NCI-H1105 (cell line): Measurements from ENCODE around the gene C22orf31.

Source experiments
- DNase-seq: peaks from one replicate; lab custom pipeline; 2025; lab: John Stamatoyannopoulos, UW

C22orf31 gene

GRCh38 chr22:29029202-29030000 is 32.2 kb downstream of the C22orf31 start:
- no peak for DNase-seq

- no peak for DNase-seq
These were observed 33.2 kb downstream of the C22orf31 start for GRCh38 chr22:29028468-29028867.

GRCh38 chr22:29026579-29026978 is 35.1 kb downstream of the C22orf31 start:
- DNase-seq, result no peak

GRCh38 chr22:29023172-29023796 is 38.3 kb downstream of the C22orf31 start:
- DNase-seq, result no peak

- no peak for DNase-seq
These were observed 39.4 kb downstream of the C22orf31 start for GRCh38 chr22:29022101-29022817.

GRCh38 chr22:29018293-29019189 is 43.1 kb downstream of the C22orf31 start:
- DNase-seq, result no peak

- DNase-seq, result no peak
These were observed 45.3 kb downstream of the C22orf31 start for GRCh38 chr22:29016067-29016938.

GRCh38 chr22:29014773-29015172 is 46.9 kb downstream of the C22orf31 start:
- DNase-seq, result no peak

- no peak for DNase-seq
These were observed 47.3 kb downstream of the C22orf31 start for GRCh38 chr22:29014293-29014692.

GRCh38 chr22:29012952-29013351 is 48.7 kb downstream of the C22orf31 start:
- no peak for DNase-seq

GRCh38 chr22:29012101-29012433 is 49.6 kb downstream of the C22orf31 start:
- DNase-seq, result no peak

GRCh38 chr22:29011240-29012100 is 50.2 kb downstream of the C22orf31 start:
- peak; percentile 5 for DNase-seq

- no peak for DNase-seq
These were observed 52.5 kb downstream of the C22orf31 start for GRCh38 chr22:29009148-29009547.
